ENCODE measurements around the gene ATG7.
"Not testable (repeated sequence)": the region's sequence is repeated elsewhere in the genome, so short reads cannot be mapped to it uniquely, and the experiment has no call there.

Gene ATG7

DNA sequence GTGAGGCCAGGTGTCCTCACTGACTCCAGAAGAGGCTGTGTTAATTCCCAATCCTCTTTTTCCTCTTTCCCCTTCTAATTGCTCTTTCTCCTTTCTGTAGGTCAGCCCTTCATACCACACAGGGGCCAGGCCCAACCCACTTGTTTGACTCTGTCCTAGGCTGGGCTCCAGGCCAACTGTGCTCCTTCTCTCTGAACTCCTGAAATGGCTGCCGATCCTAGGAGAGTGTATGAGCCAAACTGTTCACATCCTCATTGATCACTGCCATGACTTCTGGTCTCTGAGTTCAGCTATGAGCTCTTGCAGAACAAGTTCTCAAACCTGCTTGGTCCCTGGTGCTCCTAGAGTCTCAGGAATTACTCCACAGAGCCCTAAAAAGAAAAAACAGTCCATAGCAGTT lies 226.4 kb downstream of the ATG7 start:
- Histone ChIP-seq H3K27ac (ENCODE audit: low read length) (no peak overlapping the region), H3K4me2 (ENCODE audit: low read depth, low read length) (no peak overlapping the region), H3F3A (ENCODE audit: insufficient read depth, low read length) (no peaks in the 10 kb centered on the region), H3K27me3 (replicated peaks; ENCODE audit: insufficient read depth, low read length) (no peaks in the 10 kb centered on the region), H3K9ac (ENCODE audit: low read length) (no peak overlapping the region), H2AFZ (ENCODE audit: low read length) (no peak overlapping the region), H3K9me2 (replicated peaks; ENCODE audit: insufficient read depth, low read length) (no peaks in the 10 kb centered on the region), H4K20me1 (ENCODE audit: insufficient read depth, low read length) (no peaks in the 10 kb centered on the region), H3K4me3 (ENCODE audit: low read length) (no peak overlapping the region), H3K79me2 (ENCODE audit: low read length) (no peaks in the 10 kb centered on the region), H3K36me3 (replicated peaks; ENCODE audit: insufficient read depth, low read length) (no peaks in the 10 kb centered on the region), H3K9me3 (replicated peaks; ENCODE audit: insufficient read depth, low read length) (no peaks in the 10 kb centered on the region), H3K4me1 (ENCODE audit: low read length) (no peaks in the 10 kb centered on the region)
- DNase-seq: no peak
- no peak for TF ChIP-seq EZH2phosphoT487 (IDR thresholded peaks at IDR 0.05; ENCODE audit: low read length)
- TF ChIP-seq EZH2 (optimal IDR thresholded peaks at IDR 0.05; ENCODE audit: low read depth, low read length): no peak
- TF ChIP-seq CTCF (IDR thresholded peaks at IDR 0.05; ENCODE audit: low read length): no peak

- Histone ChIP-seq H3K27ac (ENCODE audit: low read length) (no peak overlapping the region), H3K4me2 (ENCODE audit: low read depth, low read length) (no peak overlapping the region), H3K4me3 (ENCODE audit: low read length) (no peak overlapping the region), H3K9me3 (replicated peaks; ENCODE audit: insufficient read depth, low read length) (no peaks in the 10 kb centered on the region), H3K36me3 (replicated peaks; ENCODE audit: insufficient read depth, low read length) (no peaks in the 10 kb centered on the region), H3K27me3 (replicated peaks; ENCODE audit: insufficient read depth, low read length) (no peaks in the 10 kb centered on the region), H4K20me1 (ENCODE audit: insufficient read depth, low read length) (no peaks in the 10 kb centered on the region), H3F3A (ENCODE audit: insufficient read depth, low read length) (no peaks in the 10 kb centered on the region), H3K4me1 (ENCODE audit: low read length) (no peaks in the 10 kb centered on the region), H3K9me2 (replicated peaks; ENCODE audit: insufficient read depth, low read length) (no peaks in the 10 kb centered on the region), H3K79me2 (ENCODE audit: low read length) (no peaks in the 10 kb centered on the region), H3K9ac (ENCODE audit: low read length) (no peak overlapping the region), H2AFZ (ENCODE audit: low read length) (no peak overlapping the region)
- no peak for TF ChIP-seq CTCF (IDR thresholded peaks at IDR 0.05; ENCODE audit: low read length)
- no peak for TF ChIP-seq EZH2 (optimal IDR thresholded peaks at IDR 0.05; ENCODE audit: low read depth, low read length)
- no peak for TF ChIP-seq EZH2phosphoT487 (IDR thresholded peaks at IDR 0.05; ENCODE audit: low read length)
- DNase-seq: no peak
Observed at GRCh38 chr3:11499144-11499543, 226.9 kb downstream of the ATG7 start.

DNA sequence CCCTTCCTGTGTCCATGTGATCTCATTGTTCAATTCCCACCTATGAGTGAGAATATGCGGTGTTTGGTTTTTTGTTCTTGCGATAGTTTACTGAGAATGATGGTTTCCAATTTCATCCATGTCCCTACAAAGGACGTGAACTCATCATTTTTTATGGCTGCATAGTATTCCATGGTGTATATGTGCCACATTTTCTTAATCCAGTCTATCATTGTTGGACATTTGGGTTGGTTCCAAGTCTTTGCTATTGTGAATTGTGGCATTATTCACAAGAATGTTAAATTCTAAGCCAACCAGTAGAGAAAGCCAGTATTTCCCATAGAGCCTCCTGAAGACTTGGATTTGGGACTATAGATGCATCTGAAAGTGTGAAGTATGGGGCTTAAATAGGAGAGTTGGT lies 230.2 kb downstream of the ATG7 start:
- not testable (repeated sequence) for H3K27ac ChIP-seq (ENCODE audit: low read length); H3K36me3 ChIP-seq (replicated peaks; ENCODE audit: insufficient read depth, low read length); H3K4me1 ChIP-seq (ENCODE audit: low read length); H3F3A ChIP-seq (ENCODE audit: insufficient read depth, low read length); H2AFZ ChIP-seq (ENCODE audit: low read length); H3K79me2 ChIP-seq (ENCODE audit: low read length); DNase-seq; H3K27me3 ChIP-seq (replicated peaks; ENCODE audit: insufficient read depth, low read length); H3K4me2 ChIP-seq (ENCODE audit: low read depth, low read length); H3K9ac ChIP-seq (ENCODE audit: low read length); H3K4me3 ChIP-seq (ENCODE audit: low read length); H3K9me3 ChIP-seq (replicated peaks; ENCODE audit: insufficient read depth, low read length); H3K9me2 ChIP-seq (replicated peaks; ENCODE audit: insufficient read depth, low read length); H4K20me1 ChIP-seq (ENCODE audit: insufficient read depth, low read length)

- H4K20me1 ChIP-seq (ENCODE audit: insufficient read depth, low read length): no peaks in the 10 kb centered on the region
- no peak overlapping the region for H3K4me2 ChIP-seq (ENCODE audit: low read depth, low read length)
- no peaks in the 10 kb centered on the region for H3K36me3 ChIP-seq (replicated peaks; ENCODE audit: insufficient read depth, low read length)
- no peaks in the 10 kb centered on the region for H3K27me3 ChIP-seq (replicated peaks; ENCODE audit: insufficient read depth, low read length)
- no peaks in the 10 kb centered on the region for H3K79me2 ChIP-seq (ENCODE audit: low read length)
- no peaks in the 10 kb centered on the region for H3K9me2 ChIP-seq (replicated peaks; ENCODE audit: insufficient read depth, low read length)
- H3F3A ChIP-seq (ENCODE audit: insufficient read depth, low read length): no peaks in the 10 kb centered on the region
- H3K9me3 ChIP-seq (replicated peaks; ENCODE audit: insufficient read depth, low read length): no peaks in the 10 kb centered on the region
- H3K4me1 ChIP-seq (ENCODE audit: low read length): no peaks in the 10 kb centered on the region
- DNase-seq: no peak
- no peak overlapping the region for H3K4me3 ChIP-seq (ENCODE audit: low read length)
- TF ChIP-seq EZH2phosphoT487 (IDR thresholded peaks at IDR 0.05; ENCODE audit: low read length) (no peak), CTCF (IDR thresholded peaks at IDR 0.05; ENCODE audit: low read length) (no peak), EZH2 (optimal IDR thresholded peaks at IDR 0.05; ENCODE audit: low read depth, low read length) (no peak)
- H3K9ac ChIP-seq (ENCODE audit: low read length): no peak overlapping the region
- no peak overlapping the region for H2AFZ ChIP-seq (ENCODE audit: low read length)
- H3K27ac ChIP-seq (ENCODE audit: low read length): no peak overlapping the region
Observed at GRCh38 chr3:11507719-11508118, 235.5 kb downstream of the ATG7 start.

Measured in MM.1S (cell line).